Hepatocyte (in vitro differentiated cells): ENCODE measurements around the gene APOA1. TPM values are rescaled to one million over a fixed set of nuclear protein-coding genes. Genes with fewer than 3 reads are reported as not detected.

Source experiments
- DNase-seq: peaks from one replicate; pipeline ENCODE4 v3.0.0-alpha.2; 2016; ENCODE audit warnings: low spot score
- H2AFZ ChIP-seq: fragments of 200-600 bp; sonication (generic); 2 replicates; pipeline ENCODE4 v1.6.0; 2016; ENCODE audit warnings: antibody characterized with exemption, mild to moderate bottlenecking
- H3K27ac ChIP-seq: fragments of 200-600 bp; sonication (generic); 2 replicates; pipeline ENCODE4 v1.5.1; 2016; ENCODE audit warnings: mild to moderate bottlenecking
- H3K27me3 ChIP-seq: fragments of 200-600 bp; sonication (generic); 2 replicates; pipeline ENCODE4 v1.6.1; 2016
- H3K36me3 ChIP-seq: fragments of 200-600 bp; sonication (generic); replicated peaks from 2 replicates; pipeline ENCODE4 v1.5.1; 2016; ENCODE audit warnings: low read depth; ENCODE audit not compliant: insufficient read depth
- H3K4me1 ChIP-seq: fragments of 200-600 bp; sonication (generic); 2 replicates; pipeline ENCODE4 v1.5.1; 2016; ENCODE audit warnings: mild to moderate bottlenecking, moderate library complexity; ENCODE audit not compliant: insufficient read depth
- H3K4me2 ChIP-seq: fragments of 200-600 bp; sonication (generic); 2 replicates; pipeline ENCODE4 v1.6.0; 2016
- H3K4me3 ChIP-seq: fragments of 200-600 bp; sonication (generic); 2 replicates; pipeline ENCODE4 v1.5.1; 2016; ENCODE audit warnings: mild to moderate bottlenecking
- H3K79me2 ChIP-seq: fragments of 200-600 bp; sonication (generic); 2 replicates; pipeline ENCODE4 v1.6.0; 2017; ENCODE audit warnings: mild to moderate bottlenecking
- H3K9me2 ChIP-seq: fragments of 200-600 bp; sonication (generic); replicated peaks from 2 replicates; pipeline ENCODE4 v1.6.0; 2017; ENCODE audit warnings: mild to moderate bottlenecking; ENCODE audit not compliant: insufficient read depth
- H3K9me3 ChIP-seq: fragments of 200-600 bp; sonication (generic); 2 replicates; pipeline ENCODE4 v1.5.1; 2016; ENCODE audit warnings: low read depth, mild to moderate bottlenecking
- H4K20me1 ChIP-seq: fragments of 200-600 bp; sonication (generic); 2 replicates; pipeline ENCODE4 v1.6.0; 2016; ENCODE audit warnings: mild to moderate bottlenecking; ENCODE audit not compliant: insufficient read depth, poor library complexity, severe bottlenecking
- EZH2 ChIP-seq: fragments of 200-600 bp; sonication (generic); IDR thresholded peaks from 2 replicates; pipeline ENCODE4 v1.6.1; 2016; ENCODE audit warnings: antibody characterized with exemption, mild to moderate bottlenecking, borderline replicate concordance
- EZH2phosphoT487 ChIP-seq: fragments of 200-600 bp; sonication (generic); IDR thresholded peaks from one replicate; pipeline ENCODE4 v1.6.1; 2018; ENCODE audit warnings: antibody characterized with exemption, mild to moderate bottlenecking, low read depth, moderate library complexity; ENCODE audit not compliant: unreplicated experiment, severe bottlenecking
- WGBS: methylation state at CpG from one replicate; pipeline ENCODE4 v1.1.6; 2016; ENCODE audit warnings: low lambda C conversion rate; ENCODE audit errors: missing lambda C conversion rate; 5-methylcytosine and 5-hydroxymethylcytosine counted together
- polyA plus RNA-seq: library from polyadenylated mRNA; unstranded; fragments of >200 nt; fragmentation: Nextera tagmentation; extraction: Ambion mirVana; gene quantifications from 2 replicates; pipeline ENCODE4 v1.2.1, GENCODE V29; 2016
- total RNA-seq: library from RNA; depleted of rRNA; stranded (reverse); fragments of >200 nt; gene quantifications from 2 replicates; pipeline ENCODE4 v1.2.3, GENCODE V29; 2014
- TF ChIP-seq, protein P1 (sequence below): fragments of 200-600 bp; sonication (generic); IDR thresholded peaks from 2 replicates; pipeline ENCODE4 v1.5.1; 2016; ENCODE audit warnings: antibody characterized with exemption, mild to moderate bottlenecking; ENCODE audit not compliant: poor library complexity

APOA1 gene
- total and polyA plus RNA-seq, 2 experiments from 2014 or later = 4,253 to 7,624 TPM

DNA sequence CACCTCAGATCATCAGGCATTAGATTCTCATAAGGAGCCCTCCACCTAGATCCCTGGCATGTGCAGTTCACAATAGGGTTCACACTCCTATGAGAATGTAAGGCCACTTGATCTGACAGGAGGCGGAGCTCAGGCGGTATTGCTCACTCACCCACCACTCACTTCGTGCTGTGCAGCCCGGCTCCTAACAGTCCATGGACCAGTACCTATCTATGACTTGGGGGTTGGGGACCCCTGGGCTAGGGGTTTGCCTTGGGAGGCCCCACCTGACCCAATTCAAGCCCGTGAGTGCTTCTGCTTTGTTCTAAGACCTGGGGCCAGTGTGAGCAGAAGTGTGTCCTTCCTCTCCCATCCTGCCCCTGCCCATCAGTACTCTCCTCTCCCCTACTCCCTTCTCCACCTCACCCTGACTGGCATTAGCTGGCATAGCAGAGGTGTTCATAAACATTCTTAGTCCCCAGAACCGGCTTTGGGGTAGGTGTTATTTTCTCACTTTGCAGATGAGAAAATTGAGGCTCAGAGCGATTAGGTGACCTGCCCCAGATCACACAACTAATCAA, 5.6 kb downstream of the APOA1 start:
- Histone ChIP-seq H3K9me3 (no peaks in the 10 kb centered on the region), H3K36me3 (no peaks in the 10 kb centered on the region), H3K79me2 (peaks cover 5% of the 10 kb centered on the region), H2AFZ (no peak overlapping the region), H3K4me2 (peak overlapping the region; percentile 41), H3K4me1 (peaks cover 48% of the 10 kb centered on the region), H3K27ac (peak overlapping the region; percentile 62), H3K4me3 (no peak overlapping the region), H4K20me1 (no peaks in the 10 kb centered on the region), H3K9me2 (no peaks in the 10 kb centered on the region), H3K27me3 (no peaks in the 10 kb centered on the region)
- no peak for TF ChIP-seq EZH2
- no peak for TF ChIP-seq EZH2phosphoT487
- TF ChIP-seq, protein P1, sequence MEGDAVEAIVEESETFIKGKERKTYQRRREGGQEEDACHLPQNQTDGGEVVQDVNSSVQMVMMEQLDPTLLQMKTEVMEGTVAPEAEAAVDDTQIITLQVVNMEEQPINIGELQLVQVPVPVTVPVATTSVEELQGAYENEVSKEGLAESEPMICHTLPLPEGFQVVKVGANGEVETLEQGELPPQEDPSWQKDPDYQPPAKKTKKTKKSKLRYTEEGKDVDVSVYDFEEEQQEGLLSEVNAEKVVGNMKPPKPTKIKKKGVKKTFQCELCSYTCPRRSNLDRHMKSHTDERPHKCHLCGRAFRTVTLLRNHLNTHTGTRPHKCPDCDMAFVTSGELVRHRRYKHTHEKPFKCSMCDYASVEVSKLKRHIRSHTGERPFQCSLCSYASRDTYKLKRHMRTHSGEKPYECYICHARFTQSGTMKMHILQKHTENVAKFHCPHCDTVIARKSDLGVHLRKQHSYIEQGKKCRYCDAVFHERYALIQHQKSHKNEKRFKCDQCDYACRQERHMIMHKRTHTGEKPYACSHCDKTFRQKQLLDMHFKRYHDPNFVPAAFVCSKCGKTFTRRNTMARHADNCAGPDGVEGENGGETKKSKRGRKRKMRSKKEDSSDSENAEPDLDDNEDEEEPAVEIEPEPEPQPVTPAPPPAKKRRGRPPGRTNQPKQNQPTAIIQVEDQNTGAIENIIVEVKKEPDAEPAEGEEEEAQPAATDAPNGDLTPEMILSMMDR = no peak
- no peak for DNase-seq
- 81% methylated on average over 7 of the region's 7 CpGs for WGBS

DNA sequence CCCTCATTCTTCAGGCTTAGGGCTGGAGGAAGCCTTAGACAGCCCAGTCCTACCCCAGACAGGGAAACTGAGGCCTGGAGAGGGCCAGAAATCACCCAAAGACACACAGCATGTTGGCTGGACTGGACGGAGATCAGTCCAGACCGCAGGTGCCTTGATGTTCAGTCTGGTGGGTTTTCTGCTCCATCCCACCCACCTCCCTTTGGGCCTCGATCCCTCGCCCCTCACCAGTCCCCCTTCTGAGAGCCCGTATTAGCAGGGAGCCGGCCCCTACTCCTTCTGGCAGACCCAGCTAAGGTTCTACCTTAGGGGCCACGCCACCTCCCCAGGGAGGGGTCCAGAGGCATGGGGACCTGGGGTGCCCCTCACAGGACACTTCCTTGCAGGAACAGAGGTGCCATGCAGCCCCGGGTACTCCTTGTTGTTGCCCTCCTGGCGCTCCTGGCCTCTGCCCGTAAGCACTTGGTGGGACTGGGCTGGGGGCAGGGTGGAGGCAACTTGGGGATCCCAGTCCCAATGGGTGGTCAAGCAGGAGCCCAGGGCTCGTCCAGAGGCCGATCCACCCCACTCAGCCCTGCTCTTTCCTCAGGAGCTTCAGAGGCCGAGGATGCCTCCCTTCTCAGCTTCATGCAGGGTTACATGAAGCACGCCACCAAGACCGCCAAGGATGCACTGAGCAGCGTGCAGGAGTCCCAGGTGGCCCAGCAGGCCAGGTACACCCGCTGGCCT, 7.1 kb downstream of the APOA1 start:
- peaks cover 44% of the 10 kb centered on the region for H3K4me1 ChIP-seq
- H3K27ac ChIP-seq = peak overlapping the region; percentile 95
- DNase-seq = no peak
- no peak overlapping the region for H3K4me3 ChIP-seq
- TF ChIP-seq, protein P1 = no peak
- TF ChIP-seq EZH2phosphoT487 (no peak), EZH2 (no peak)
- no peaks in the 10 kb centered on the region for H3K9me3 ChIP-seq
- no peaks in the 10 kb centered on the region for H3K9me2 ChIP-seq
- H2AFZ ChIP-seq = no peak overlapping the region
- no peaks in the 10 kb centered on the region for H3K27me3 ChIP-seq
- H3K4me2 ChIP-seq = peak overlapping the region; percentile 59
- H3K79me2 ChIP-seq = peaks cover 2% of the 10 kb centered on the region
- no peaks in the 10 kb centered on the region for H4K20me1 ChIP-seq
- H3K36me3 ChIP-seq = no peaks in the 10 kb centered on the region
- 93% methylated on average over 12 of the region's 17 CpGs for WGBS

DNA sequence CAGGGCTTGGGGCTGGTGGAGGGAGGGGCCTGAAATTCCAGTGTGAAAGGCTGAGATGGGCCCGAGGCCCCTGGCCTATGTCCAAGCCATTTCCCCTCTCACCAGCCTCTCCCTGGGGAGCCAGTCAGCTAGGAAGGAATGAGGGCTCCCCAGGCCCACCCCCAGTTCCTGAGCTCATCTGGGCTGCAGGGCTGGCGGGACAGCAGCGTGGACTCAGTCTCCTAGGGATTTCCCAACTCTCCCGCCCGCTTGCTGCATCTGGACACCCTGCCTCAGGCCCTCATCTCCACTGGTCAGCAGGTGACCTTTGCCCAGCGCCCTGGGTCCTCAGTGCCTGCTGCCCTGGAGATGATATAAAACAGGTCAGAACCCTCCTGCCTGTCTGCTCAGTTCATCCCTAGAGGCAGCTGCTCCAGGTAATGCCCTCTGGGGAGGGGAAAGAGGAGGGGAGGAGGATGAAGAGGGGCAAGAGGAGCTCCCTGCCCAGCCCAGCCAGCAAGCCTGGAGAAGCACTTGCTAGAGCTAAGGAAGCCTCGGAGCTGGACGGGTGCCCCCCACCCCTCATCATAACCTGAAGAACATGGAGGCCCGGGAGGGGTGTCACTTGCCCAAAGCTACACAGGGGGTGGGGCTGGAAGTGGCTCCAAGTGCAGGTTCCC, 7.8 kb downstream of the APOA1 start, which contains the start of gene APOC3:
APOC3 (plus strand) TSS at position 383 of the 659 bp plus-strand sequence. CDS start 676 bp downstream, outside the sequence.
- DNase-seq = peak; percentile 80
- H4K20me1 ChIP-seq = no peaks in the 10 kb centered on the region
- no peak within 1 kb of the TSS for H3K4me3 ChIP-seq
- H3K4me2 ChIP-seq = peak within 1 kb of the TSS; percentile 59
- H3K27ac ChIP-seq = peak within 1 kb of the TSS; percentile 95
- no peaks in the 10 kb centered on the region for H3K9me2 ChIP-seq
- H3K4me1 ChIP-seq = peaks cover 41% of the 10 kb centered on the region
- H3K36me3 ChIP-seq = no peaks in the 10 kb centered on the region
- H2AFZ ChIP-seq = no peak within 1 kb of the TSS
- H3K79me2 ChIP-seq = no peaks in the 10 kb centered on the region
- no peaks in the 10 kb centered on the region for H3K9me3 ChIP-seq
- no peaks in the 10 kb centered on the region for H3K27me3 ChIP-seq
- WGBS = 46% methylated on average over 9 of the region's 9 CpGs
- TF ChIP-seq EZH2phosphoT487 (no peak), EZH2 (no peak)
- TF ChIP-seq, protein P1 = no peak
